GM23338 (cell line): ENCODE results near the gene SNTG2. TPM values are rescaled to one million over a fixed set of nuclear protein-coding genes. Genes with fewer than 3 reads are reported as not detected.

Source experiments
- ATAC-seq: fragments of 200-7000 bp; cut with Tn5 transposase; 3 replicates; pipeline ENCODE4 v1.9.1; 2020
- DNase-seq: peaks from one replicate; pipeline ENCODE4 v3.0.0-alpha.2; 2015; ENCODE audit warnings: low spot score
- H2AFZ ChIP-seq: fragments of 200-600 bp; sonication (generic); 2 replicates; pipeline ENCODE4 v1.8.0; 2016; ENCODE audit warnings: antibody characterized with exemption, mild to moderate bottlenecking, moderate library complexity
- H3F3A ChIP-seq: fragments of 200-600 bp; sonication (generic); replicated peaks from 2 replicates; pipeline ENCODE4 v1.8.0; 2017; ENCODE audit warnings: antibody characterized with exemption, mixed run types, low read depth
- H3K27ac ChIP-seq: fragments of 200-600 bp; sonication (generic); 2 replicates; pipeline ENCODE4 v1.6.1; 2016; ENCODE audit warnings: low read depth
- H3K27me3 ChIP-seq: fragments of 200-600 bp; sonication (generic); 2 replicates; pipeline ENCODE4 v1.8.0; 2016; ENCODE audit warnings: mild to moderate bottlenecking, mixed run types, moderate library complexity; ENCODE audit not compliant: insufficient read depth
- H3K36me3 ChIP-seq: fragments of 200-600 bp; sonication (generic); 2 replicates; pipeline ENCODE4 v1.8.0; 2016; ENCODE audit warnings: mild to moderate bottlenecking; ENCODE audit not compliant: insufficient read depth
- H3K4me1 ChIP-seq: fragments of 200-600 bp; sonication (generic); 2 replicates; pipeline ENCODE4 v1.8.0; 2016; ENCODE audit warnings: mild to moderate bottlenecking, moderate library complexity; ENCODE audit not compliant: insufficient read depth
- H3K4me2 ChIP-seq: fragments of 200-600 bp; sonication (generic); 2 replicates; pipeline ENCODE4 v1.7.1; 2017; ENCODE audit warnings: mixed run types
- H3K4me3 ChIP-seq: fragments of 200-600 bp; sonication (generic); 2 replicates; pipeline ENCODE4 v1.6.1; 2016; ENCODE audit warnings: mixed run types
- H3K79me2 ChIP-seq: fragments of 200-600 bp; sonication (generic); replicated peaks from 2 replicates; pipeline ENCODE4 v1.8.0; 2017; ENCODE audit warnings: mild to moderate bottlenecking; ENCODE audit not compliant: insufficient read depth
- H3K9me2 ChIP-seq: fragments of 200-600 bp; sonication (generic); 2 replicates; pipeline ENCODE4 v1.8.0; 2017; ENCODE audit not compliant: insufficient read depth
- H4K20me1 ChIP-seq: fragments of 200-600 bp; sonication (generic); replicated peaks from 2 replicates; pipeline ENCODE4 v1.8.0; 2017; ENCODE audit warnings: mild to moderate bottlenecking; ENCODE audit not compliant: insufficient read depth
- H3K27ac Mint-ChIP-seq: 2 replicates; pipeline ENCODE4 v1.8.0; 2020; ENCODE audit warnings: inconsistent platforms, mild to moderate bottlenecking, moderate library complexity, mixed read lengths
- H3K27me3 Mint-ChIP-seq: 3 replicates; pipeline ENCODE4 v1.8.0; 2022; ENCODE audit warnings: low read depth, mild to moderate bottlenecking, moderate library complexity, mixed read lengths, inconsistent platforms; ENCODE audit not compliant: insufficient read depth, poor library complexity
- H3K36me3 Mint-ChIP-seq: 3 replicates; pipeline ENCODE4 v1.8.0; 2021; ENCODE audit warnings: low read depth, mild to moderate bottlenecking, inconsistent platforms, moderate library complexity, mixed read lengths
- H3K4me1 Mint-ChIP-seq: 3 replicates; pipeline ENCODE4 v1.8.0; 2020; ENCODE audit warnings: mild to moderate bottlenecking, inconsistent platforms, mixed read lengths
- H3K4me3 Mint-ChIP-seq: 3 replicates; pipeline ENCODE4 v1.8.0; 2021; ENCODE audit warnings: moderate library complexity, mild to moderate bottlenecking, inconsistent platforms, mixed read lengths
- H3K9me3 Mint-ChIP-seq: 3 replicates; pipeline ENCODE4 v1.8.0; 2020; ENCODE audit warnings: moderate library complexity, mild to moderate bottlenecking, inconsistent platforms, mixed read lengths
- CREB1 ChIP-seq: fragments of 250-450 bp; sonication (Bioruptor Pico); IDR thresholded peaks from 2 replicates; pipeline ENCODE4 v1.5.0; 2020; ENCODE audit warnings: low read depth, mild to moderate bottlenecking, moderate library complexity
- EZH2phosphoT487 ChIP-seq: fragments of 200-600 bp; sonication (generic); IDR thresholded peaks from one replicate; pipeline ENCODE4 v1.8.1; 2018; ENCODE audit warnings: antibody characterized with exemption; ENCODE audit not compliant: unreplicated experiment
- JUNB ChIP-seq: IDR thresholded peaks from one replicate; pipeline ENCODE4 v1.6.1; 2016; ENCODE audit warnings: antibody characterized with exemption; ENCODE audit not compliant: unreplicated experiment
- POLR2AphosphoS5 ChIP-seq: IDR thresholded peaks from 2 replicates; pipeline ENCODE4 v1.6.1; 2016; ENCODE audit warnings: antibody characterized with exemption, low read depth
- STAT1 ChIP-seq: IDR thresholded peaks from one replicate; pipeline ENCODE4 v1.6.1; 2016; ENCODE audit warnings: antibody characterized with exemption; ENCODE audit not compliant: unreplicated experiment
- ZNF114 ChIP-seq: fragments of 250-450 bp; sonication (Bioruptor Pico); IDR thresholded peaks from 2 replicates; pipeline ENCODE4 v1.5.0; 2020; ENCODE audit warnings: mild to moderate bottlenecking, moderate library complexity
- polyA plus RNA-seq: library from polyadenylated mRNA; unstranded; fragments of >200 nt; fragmentation: Nextera tagmentation; extraction: Ambion mirVana; gene quantifications from 2 replicates; pipeline ENCODE4 v1.2.1, GENCODE V29; 2016
- total RNA-seq: library from RNA; depleted of rRNA; stranded (reverse); fragments of >200 nt; shearing (Covaris generic); gene quantifications from 2 replicates; pipeline ENCODE4 v1.2.3, GENCODE V29; 2014
- TF ChIP-seq, protein P1 (sequence below): IDR thresholded peaks from 2 replicates; pipeline ENCODE4 v1.6.1; 2016; ENCODE audit warnings: antibody characterized with exemption
- TF ChIP-seq, protein P2 (sequence below): IDR thresholded peaks from one replicate; pipeline ENCODE4 v1.6.1; 2018; ENCODE audit warnings: antibody characterized with exemption; ENCODE audit not compliant: unreplicated experiment
- TF ChIP-seq, protein P3 (sequence below), 2 experiments: fragments of 200-600 bp in 1 of 2; sonication (generic) in 1 of 2; conservative IDR thresholded peaks; 2 replicates each; pipeline versions ENCODE4 v1.5.1 to v1.6.1; 2016 to 2017; ENCODE audit warnings: antibody characterized with exemption in 2 of 2, low read depth in 2 of 2, mild to moderate bottlenecking in 2 of 2, moderate library complexity in 1 of 2

Gene SNTG2
- total and polyA plus RNA-seq, 2 experiments from 2014 or later: 27.5 to 60.4 TPM

DNA sequence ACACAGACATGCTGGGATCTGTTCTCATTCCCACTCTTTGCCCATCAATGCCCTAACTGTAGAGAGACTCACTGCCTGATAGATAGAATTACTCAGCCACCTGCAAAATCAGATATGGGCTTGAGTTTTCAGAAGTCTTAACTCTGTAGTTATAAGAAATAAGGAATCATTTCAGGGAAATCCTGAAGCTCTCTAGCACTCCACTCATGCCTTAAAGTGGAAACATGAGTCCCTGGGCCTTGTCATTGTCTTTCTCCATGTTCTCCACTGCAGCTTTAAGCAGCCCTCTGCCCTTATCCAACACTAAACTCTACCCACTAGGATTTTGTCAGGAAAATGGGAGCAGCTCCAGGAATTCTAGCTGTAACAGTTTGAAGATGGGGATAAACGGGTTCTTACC, 192.5 kb downstream of the SNTG2 start (continued):
- TF ChIP-seq, protein P1, sequence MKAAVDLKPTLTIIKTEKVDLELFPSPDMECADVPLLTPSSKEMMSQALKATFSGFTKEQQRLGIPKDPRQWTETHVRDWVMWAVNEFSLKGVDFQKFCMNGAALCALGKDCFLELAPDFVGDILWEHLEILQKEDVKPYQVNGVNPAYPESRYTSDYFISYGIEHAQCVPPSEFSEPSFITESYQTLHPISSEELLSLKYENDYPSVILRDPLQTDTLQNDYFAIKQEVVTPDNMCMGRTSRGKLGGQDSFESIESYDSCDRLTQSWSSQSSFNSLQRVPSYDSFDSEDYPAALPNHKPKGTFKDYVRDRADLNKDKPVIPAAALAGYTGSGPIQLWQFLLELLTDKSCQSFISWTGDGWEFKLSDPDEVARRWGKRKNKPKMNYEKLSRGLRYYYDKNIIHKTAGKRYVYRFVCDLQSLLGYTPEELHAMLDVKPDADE: no peak
- TF ChIP-seq, protein P2, sequence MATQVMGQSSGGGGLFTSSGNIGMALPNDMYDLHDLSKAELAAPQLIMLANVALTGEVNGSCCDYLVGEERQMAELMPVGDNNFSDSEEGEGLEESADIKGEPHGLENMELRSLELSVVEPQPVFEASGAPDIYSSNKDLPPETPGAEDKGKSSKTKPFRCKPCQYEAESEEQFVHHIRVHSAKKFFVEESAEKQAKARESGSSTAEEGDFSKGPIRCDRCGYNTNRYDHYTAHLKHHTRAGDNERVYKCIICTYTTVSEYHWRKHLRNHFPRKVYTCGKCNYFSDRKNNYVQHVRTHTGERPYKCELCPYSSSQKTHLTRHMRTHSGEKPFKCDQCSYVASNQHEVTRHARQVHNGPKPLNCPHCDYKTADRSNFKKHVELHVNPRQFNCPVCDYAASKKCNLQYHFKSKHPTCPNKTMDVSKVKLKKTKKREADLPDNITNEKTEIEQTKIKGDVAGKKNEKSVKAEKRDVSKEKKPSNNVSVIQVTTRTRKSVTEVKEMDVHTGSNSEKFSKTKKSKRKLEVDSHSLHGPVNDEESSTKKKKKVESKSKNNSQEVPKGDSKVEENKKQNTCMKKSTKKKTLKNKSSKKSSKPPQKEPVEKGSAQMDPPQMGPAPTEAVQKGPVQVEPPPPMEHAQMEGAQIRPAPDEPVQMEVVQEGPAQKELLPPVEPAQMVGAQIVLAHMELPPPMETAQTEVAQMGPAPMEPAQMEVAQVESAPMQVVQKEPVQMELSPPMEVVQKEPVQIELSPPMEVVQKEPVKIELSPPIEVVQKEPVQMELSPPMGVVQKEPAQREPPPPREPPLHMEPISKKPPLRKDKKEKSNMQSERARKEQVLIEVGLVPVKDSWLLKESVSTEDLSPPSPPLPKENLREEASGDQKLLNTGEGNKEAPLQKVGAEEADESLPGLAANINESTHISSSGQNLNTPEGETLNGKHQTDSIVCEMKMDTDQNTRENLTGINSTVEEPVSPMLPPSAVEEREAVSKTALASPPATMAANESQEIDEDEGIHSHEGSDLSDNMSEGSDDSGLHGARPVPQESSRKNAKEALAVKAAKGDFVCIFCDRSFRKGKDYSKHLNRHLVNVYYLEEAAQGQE: no peak
- TF ChIP-seq ZNF114 (CRISPR knock-in tag) (no peak), EZH2phosphoT487 (no peak), POLR2AphosphoS5 (no peak), JUNB (no peak), CREB1 (CRISPR knock-in tag) (no peak)

DNA sequence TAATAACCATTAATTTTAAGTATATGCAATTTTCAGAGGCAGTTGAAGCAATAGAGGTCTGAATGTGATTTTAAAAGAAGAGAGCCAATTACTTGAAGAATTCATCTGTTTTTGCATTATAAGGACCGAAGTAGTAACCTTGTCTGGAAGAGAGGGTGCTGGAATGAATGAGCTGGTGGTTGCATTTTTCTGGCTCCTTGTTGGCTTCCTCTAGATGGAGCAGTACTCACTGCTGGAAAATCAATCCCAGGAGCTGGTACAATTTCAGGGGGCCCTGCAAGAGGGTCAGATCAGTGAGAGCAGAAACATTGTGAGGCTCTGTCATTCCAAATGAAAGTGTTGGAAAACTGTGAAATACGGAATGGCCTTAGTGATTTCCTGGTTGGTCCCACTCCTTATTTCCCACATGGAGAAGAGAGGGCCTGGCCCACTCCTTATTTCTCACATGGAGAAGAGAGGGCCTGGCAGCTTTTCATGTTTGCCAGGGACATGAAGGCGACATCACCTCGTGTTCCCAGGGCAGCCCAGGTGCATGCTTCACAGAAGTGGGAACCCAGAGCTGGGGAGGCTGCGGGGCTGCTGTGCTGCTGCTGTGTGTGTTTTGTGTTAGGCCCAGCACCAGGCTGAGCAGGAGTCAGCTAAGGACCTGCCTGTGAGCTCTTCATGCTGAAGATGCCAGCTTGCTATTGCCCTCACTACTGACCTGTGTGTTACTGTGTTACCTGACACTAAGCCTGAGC, 197.4 kb downstream of the SNTG2 start:
- H3K27me3 Mint-ChIP-seq: peaks cover 5% of the 10 kb centered on the region
- peaks cover 19% of the 10 kb centered on the region; the same call in 2 of the 3 replicates for H3K36me3 Mint-ChIP-seq
- TF ChIP-seq, protein P3, sequence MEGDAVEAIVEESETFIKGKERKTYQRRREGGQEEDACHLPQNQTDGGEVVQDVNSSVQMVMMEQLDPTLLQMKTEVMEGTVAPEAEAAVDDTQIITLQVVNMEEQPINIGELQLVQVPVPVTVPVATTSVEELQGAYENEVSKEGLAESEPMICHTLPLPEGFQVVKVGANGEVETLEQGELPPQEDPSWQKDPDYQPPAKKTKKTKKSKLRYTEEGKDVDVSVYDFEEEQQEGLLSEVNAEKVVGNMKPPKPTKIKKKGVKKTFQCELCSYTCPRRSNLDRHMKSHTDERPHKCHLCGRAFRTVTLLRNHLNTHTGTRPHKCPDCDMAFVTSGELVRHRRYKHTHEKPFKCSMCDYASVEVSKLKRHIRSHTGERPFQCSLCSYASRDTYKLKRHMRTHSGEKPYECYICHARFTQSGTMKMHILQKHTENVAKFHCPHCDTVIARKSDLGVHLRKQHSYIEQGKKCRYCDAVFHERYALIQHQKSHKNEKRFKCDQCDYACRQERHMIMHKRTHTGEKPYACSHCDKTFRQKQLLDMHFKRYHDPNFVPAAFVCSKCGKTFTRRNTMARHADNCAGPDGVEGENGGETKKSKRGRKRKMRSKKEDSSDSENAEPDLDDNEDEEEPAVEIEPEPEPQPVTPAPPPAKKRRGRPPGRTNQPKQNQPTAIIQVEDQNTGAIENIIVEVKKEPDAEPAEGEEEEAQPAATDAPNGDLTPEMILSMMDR (conservative IDR thresholded peaks at IDR 0.05; ENCODE audit: low read depth in 2 of 2): peak in 1 of 2 experiments; percentile 23; a peak in 2 of 4 replicates
- TF ChIP-seq STAT1: no peak
- DNase-seq (peak; percentile 14), ATAC-seq (peak; percentile 54)
- H3K4me1 Mint-ChIP-seq: peaks cover 8% of the 10 kb centered on the region; the same call in 2 of the 3 replicates
- Histone ChIP-seq H3K4me3 (no peak overlapping the region), H2AFZ (no peak overlapping the region), H3F3A (no peaks in the 10 kb centered on the region), H3K9me2 (no peaks in the 10 kb centered on the region), H3K27me3 (no peaks in the 10 kb centered on the region), H3K4me1 (no peaks in the 10 kb centered on the region), H3K4me2 (no peak overlapping the region), H3K79me2 (no peaks in the 10 kb centered on the region), H3K27ac (no peak overlapping the region), H4K20me1 (no peaks in the 10 kb centered on the region), H3K36me3 (peaks cover 12% of the 10 kb centered on the region)
- H3K9me3 Mint-ChIP-seq: no peaks in the 10 kb centered on the region; the same call in 2 of the 3 replicates
- H3K4me3 Mint-ChIP-seq: no peak overlapping the region
- no peak overlapping the region for H3K27ac Mint-ChIP-seq
